Hematopoietic multipotent progenitor cell treated with erythropoietin and hydrocortisone succinate and interleukin-3 and kit ligand, for 8 days (in vitro differentiated cells): ENCODE results near the gene PI4KA.
A peak's percentile ranks its signal among the peaks of the same experiment; 100 is the strongest.
"Not testable (repeated sequence)": the region's sequence is repeated elsewhere in the genome, so short reads cannot be mapped to it uniquely, and the experiment has no call there.

Source experiments
- DNase-seq: peaks from one replicate; pipeline ENCODE4 v3.0.0-alpha.2; 2015

Gene PI4KA

DNA sequence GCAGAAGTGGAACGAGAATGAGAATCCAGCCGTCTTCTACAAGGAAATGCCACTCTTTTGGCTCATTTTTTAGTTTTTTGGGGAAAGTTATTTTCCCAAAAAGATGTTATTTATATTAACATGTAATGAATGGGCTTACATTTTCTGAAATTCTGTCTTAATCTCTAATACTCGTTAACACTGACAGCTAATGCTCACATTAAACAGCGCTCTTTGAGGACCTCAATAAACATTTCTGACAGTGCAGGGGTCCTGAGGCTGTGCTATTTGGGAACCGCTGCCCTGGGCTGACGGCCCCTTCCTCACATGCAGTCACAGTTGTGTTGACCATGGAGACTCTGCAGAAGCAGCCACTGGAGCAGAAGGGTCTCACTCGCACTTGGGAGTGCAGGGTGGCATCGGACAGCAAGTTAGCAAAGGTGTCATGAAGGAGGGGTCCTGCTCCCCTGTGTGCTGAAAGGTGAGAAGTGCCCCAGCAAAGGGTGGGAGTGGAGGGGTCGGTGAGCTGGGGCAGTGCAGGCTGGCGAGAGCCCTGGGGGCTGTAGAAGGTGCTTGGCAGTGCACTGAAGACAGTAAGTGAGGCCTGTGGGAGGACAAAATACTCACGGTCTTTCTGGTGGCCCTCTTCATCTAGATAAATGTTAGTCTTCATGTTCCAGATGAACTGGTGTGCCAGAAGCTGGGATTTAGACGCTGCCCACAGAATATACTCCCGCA is 137.8 kb downstream of the PI4KA start:
- DNase-seq = no peak

DNA sequence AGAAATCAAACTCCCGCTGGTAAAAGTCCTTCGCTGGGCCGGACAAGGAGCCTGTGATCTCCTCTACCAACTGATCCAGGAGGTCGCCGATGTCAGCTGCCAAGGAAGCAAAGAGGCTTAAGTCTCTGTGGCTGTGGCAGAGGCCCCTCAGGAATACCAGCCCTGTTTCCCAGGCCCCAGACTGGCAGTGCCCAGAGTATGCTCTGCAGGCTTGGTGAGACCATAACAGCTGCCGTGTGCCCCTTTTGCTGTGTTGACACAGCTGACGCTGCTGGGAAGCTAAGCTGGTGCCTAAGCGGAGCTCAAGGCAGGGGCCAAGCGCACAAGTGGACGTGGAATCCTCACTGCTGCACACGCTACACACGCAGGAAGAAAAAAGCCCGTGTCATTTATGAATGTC is 139.9 kb downstream of the PI4KA start:
- DNase-seq = not testable (repeated sequence)

DNA sequence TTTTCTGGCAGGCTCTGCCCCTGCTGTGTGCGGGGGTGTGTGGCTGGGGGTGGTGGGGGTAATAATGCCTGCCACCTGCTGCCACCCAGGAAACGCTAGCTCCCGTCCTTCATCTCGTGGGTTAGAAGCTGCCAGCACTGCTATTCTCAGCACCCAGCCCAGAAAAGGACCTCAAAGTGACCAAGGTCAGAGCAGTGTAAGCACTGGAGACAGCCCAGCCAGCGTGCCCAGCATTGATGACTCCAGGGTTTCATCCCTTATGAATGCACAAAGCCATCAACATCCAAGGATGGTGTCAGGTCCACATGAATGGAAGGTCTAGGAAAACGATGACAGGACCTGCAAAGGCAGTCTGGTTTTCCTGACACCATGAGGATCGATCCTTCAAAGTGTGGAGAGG is 140.6 kb downstream of the PI4KA start:
- DNase-seq = not testable (repeated sequence)

DNA sequence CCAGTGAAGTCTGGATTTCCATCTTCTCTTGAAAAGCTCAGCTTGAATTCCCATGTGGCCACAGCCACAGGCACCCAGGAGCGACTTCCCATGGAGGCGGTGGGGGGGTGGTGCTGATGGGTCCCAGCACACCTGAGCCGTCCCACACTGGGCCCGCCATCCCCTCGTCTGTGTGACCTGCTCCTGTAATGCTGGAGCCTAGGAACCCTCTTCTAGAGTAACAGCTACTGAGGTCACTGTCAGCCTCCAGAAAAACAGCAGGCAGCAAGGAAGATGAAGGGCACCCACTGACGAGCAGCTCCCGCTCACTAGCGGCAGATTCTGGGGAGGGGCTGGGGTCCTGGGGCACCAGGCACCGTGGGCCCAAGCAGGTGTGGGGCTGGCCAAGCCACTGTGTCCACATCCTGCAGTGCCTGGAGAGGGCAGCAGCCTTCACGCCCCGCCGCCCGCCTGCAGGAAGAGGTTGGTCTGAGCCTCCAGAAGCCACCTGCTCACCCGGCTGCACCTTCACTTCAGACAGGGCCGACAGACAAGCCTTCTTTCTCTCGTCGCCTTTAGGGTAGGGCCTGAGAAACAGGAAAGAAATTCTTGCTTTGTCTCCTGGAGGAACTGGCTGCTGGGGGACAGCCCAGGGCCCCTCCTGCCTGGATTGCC is 141.3 kb downstream of the PI4KA start:
- not testable (repeated sequence) for DNase-seq

DNA sequence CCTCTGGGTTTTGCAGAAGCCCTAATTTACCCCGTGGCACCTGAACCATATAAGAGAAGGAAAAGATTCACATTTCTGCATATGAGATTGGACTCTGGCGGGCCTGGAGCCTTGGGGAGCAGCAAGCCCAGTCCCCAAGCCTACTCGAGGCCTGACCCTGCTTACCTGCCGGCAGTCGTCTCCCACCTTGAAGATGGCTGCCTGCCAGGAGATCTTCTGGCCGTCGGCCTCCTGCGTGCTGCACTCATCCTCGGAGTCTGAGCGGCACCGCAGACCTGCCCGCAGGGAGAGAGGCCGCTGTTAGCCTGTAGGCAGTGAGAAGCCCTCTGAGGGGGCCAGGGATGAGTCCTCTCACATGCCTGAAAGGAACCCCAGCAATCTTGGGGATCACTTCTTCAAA is 145.5 kb downstream of the PI4KA start:
- DNase-seq = not testable (repeated sequence)

DNA sequence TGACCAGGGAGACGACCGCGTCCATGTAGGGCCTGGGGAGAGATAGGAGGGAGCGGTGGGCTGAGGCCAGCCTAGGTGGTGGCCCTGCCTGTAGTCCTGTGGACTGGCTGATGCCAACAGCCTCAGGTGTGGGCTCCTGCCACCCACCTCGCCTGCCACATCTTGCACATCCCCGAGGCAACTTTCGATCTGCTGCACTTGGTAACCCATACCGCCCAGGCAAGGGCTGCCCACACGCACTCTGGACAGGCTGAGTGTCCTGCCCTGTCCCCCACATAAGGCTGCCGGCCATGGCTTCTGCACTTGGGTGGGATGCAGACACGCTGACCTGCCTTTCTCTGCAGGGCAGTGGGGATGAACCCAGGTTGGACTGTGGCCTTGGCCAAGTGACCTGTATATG is 148.6 kb downstream of the PI4KA start:
- not testable (repeated sequence) for DNase-seq

DNA sequence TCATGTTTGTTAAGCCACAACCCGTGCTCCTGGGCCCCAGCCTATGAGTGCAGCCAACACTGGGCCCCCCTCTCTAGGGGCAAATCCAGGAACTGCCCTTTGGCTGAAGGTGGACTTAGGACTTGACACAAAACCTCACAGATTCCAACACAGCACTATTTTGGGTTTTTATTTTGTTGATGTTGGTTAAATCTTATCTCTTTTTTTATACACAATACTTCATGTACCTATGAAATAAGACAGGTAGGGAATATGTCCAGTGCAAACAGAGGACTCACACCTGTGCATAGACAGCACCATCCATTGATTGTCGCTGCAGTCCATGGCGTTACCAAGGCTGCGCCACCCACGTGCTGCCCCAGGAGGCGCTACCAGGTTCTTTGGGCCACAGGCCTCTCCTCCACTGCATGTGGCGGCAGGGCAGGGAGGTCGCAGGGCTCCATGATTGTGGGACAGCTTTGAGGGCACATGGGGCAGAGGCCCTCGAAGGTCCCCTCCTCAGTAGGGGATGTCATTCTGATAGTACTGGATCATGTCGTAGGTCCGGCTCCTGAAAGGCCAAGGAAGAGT is 151.0 kb downstream of the PI4KA start:
- DNase-seq = not testable (repeated sequence)

DNA sequence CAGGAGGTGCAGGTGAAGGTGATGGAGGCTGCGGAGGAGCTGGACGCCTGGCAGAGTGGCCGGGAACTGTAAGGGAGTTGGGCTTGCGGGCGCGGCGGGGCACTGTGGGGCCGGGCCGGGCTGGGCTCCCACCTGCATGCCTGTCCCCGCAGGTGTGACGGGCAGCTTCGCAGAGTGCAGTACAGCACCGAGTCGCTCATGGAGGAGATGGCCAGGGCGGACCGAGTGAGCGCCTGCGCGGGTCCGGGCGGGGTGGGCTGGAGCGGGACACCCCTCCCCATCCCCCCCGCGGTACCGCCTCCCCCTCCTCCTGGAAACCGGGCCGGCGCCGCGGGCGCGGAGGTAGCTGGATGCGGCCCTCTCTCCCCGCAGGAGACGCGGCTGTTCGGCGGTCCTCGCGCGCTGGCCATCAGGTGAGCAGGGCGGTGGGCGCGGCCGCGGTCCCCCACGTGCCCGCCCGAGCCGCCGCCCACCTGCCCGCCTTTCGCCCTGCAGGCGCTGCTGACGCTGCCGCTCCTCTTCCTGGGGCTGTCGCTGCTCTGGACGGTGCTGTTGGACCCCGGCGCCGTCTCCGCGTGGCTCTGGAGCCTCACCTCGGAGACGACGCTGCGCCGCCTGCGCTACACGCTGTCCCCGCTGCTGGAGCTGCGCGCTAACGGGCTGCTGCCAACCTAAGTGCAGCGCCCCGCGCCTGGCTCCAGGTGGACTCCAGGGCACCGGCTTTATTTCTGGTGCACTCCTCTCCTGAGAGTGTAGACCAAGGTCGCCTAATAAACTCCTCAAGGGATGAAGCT is 154.6 kb downstream of the PI4KA start:
- DNase-seq = not testable (repeated sequence)

DNA sequence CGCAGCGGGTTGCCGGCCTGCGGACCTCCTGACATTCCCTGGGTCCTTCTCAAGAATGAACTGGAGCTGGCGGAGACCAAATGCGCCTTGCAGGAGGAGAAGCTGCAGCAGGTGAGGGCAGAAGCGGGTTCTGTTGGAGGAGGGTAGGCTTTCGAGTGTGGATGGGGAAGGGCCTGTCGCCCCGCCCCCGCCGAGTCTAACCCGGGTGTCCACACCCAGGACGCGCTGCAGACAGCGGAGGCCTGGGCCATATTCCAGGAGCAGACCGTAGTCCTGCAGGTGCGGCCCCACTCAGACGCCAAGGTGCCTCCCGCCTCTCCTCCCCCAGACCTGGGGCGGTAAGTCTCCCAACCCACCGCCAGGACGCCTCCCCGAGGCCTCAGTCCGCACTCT is 155.2 kb downstream of the PI4KA start:
- not testable (repeated sequence) for DNase-seq

DNA sequence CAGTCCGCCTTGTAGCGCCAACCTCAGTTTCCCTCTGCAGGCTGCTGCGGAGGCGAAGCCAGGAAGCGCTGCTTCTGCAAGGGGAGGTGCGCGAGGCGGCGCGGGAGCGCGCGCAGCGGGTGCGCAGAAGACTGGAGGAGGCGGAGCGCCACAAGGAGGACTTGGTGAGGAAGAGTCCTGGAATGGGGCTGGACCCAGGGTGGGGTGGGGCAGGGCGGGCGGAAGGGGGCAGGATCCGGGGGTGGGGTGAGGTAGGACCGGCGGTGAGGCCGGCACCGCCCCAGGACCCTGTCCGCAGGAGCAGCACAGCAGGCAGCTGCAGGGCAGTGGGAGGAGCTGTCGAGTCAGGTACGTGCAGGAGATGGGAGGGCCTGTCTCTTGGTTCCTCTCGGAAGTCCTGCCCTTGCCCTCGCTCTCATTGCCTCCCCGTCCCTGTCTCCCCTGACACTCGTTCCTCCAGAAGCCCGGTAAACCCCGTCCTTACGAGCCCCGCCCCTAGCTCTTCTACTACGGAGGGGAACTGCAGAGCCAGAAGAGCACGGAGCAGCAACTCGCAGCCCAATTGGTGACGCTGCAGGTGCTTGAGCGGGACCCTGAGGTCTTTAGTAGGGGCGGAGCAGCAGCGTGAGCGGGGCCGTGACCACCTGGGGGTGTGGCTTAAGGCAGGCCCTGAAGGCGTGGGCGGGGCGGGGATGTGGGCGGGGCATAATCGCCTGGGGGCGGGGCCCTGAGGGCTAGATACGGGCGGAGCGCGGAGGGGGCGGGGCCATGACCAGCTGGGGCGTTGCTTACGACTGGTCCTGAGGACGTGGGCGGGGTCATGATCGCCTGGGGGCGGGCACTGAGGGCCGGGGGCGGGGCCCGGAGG is 155.8 kb downstream of the PI4KA start:
- DNase-seq = peak; percentile 85

DNA sequence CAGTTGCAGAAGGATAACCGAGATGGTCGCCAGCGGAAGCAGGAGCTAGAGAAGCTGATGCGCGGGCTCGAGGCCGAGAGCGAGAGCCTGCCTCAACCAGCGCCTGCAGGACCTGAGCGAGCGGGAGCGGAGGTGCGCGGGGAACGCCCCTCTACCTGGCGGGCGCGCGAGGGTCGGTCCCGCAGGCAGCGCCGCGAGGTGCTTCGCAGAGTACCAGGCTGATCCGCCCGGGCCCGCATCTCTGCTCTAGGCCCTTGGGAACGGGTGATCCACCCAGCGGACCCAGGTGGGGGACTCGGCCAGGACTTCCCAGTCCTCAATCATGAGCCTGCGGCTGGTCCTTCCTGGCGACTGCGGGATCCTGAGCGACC is 156.5 kb downstream of the PI4KA start:
- not testable (repeated sequence) for DNase-seq

DNA sequence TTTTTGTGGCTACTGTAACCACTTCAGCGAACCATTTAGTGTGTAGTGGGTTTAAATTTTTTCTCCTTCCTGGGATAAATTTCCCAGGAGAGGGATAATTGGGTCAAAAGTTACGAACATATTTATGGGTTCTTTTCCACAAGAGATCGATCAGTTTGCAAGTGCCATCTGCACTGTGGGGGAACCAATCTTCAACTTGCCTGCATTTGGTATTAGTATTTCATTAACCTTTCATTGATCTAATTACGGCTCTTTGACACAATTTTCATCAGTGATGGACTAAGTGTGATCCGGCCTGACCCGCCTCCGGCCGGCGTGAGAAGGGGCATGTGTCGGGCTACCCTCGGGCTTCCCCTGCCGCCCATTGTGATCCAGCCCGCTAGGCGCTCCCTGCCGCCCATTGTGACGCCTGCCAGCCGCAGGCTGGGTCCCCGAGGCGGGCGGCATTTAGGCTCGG is 156.9 kb downstream of the PI4KA start:
- not testable (repeated sequence) for DNase-seq

DNA sequence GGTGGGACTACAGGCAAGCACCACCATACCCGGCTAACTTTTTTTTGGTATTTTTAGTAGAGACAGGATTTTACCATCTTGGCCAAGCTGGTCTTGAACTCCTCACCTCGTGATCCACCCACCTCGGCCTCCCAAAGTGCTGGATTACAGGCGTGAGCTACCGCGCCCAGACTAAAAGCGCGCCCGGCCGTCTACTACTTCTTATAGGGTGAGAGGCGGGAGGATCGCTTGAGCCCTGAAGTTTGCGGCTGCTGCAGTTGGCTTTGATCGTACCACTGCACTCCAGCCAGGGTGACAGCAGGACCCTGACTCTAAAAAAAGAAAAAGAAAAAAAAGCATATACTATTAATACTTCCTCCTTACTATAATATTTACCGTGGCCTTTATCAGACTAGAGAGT is 158.3 kb downstream of the PI4KA start:
- DNase-seq = not testable (repeated sequence)

DNA sequence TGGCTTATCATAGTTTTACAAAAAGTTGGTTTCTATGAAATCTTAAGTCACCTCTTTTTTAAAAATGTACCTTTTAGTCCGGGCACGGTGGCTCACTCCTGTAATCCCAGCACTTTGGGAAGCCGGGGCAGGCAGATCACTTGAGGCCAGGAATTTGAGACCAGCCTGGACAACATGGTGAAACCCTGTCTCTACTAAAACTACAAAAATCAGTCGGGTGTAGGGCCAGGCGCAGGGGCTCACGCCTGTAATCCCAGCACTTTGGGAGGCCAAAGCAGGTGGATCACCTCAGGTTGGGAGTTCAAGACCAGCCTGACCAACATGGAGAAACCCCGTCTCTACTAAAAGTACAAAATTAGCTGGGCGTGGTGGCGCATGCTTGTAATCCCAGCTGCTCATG is 158.8 kb downstream of the PI4KA start:
- not testable (repeated sequence) for DNase-seq

DNA sequence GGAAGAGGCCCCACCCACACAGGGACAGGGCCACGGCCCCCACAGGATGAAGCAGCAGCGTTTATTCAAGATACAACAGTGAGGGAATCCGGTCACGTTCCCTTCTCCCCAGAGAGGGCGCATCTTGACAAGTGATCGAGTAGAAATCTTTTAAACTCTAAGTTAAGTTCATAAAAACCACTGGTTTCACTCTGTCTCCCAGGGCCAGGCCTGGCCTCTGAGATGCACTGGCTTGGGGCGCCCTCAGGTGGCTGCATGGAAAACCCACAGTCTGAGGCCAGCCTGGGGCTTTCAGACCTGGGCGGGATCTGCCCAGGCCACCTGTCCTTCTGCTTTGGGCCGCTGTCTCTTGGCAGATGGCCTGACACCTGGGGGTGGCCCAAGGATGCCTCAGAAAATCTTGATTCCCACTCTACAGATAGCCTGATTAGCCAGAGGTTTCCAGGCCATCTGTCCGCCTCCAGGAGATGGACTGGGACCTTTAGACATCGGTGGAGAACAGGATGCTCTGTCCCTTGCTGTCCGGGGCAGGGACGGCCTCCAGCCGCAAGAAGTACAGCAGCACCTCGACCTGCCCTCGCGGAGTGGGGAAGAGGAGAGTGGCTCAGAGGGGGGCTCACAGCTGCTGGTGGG is 161.0 kb downstream of the PI4KA start:
- peak; percentile 76 for DNase-seq

DNA sequence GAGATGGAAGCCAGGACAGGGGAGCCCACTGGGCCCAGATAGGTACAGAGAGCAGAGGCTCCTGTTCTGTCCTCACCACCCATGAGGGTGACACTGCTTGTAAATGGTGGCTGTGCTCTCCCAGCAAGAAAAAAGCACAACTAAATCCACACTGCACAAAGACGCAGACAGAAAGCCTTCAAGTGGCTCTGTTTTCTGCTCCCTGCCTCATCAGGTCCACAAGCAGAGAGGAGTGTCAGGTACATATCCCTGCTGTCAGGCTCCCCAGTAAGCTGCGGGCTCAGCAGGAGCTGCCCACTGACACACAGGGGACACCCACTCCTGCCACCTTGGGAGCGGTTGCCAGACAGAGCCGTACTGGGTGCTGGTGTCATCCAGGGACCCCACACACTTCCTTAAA is 162.6 kb downstream of the PI4KA start:
- not testable (repeated sequence) for DNase-seq

DNA sequence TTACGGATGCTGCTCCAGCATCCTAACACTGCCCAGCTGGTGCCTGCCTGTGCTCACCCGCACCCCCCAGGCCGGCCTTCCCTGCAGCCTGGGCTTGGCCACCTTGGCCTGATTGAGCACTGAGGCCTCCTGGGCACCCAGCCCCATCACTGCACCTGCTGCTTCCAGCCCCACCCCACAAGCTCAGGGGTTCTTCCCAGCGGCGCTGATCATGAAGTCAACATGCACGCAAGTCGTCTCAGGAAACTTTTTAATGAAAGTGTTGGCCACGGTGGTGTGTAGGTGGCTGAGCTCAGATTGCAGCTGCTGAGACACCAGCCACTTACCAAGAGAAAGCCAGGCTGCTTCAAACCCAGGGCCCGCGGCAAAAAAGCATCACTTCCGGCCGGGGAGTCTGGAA is 163.4 kb downstream of the PI4KA start:
- not testable (repeated sequence) for DNase-seq

DNA sequence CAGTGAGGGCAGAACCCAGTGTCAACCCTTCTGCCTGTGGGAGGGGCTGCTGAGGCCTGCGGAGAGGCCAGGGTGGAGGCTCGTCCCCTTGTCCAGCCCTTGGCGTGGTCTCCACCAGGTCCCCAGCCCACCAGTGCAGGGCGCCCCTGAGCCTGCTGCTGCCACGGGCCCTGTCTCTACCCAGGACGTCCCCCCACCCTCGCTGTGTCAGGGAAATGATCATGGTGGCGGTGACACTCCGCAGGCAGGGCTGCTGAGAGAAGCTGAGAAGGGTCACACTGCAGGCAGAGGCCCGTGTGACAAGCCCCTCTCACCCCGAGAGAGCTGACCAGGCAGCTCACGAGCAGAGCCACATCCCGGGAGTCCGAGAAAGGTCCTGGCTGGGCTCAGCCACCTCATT is 164.4 kb downstream of the PI4KA start:
- not testable (repeated sequence) for DNase-seq

DNA sequence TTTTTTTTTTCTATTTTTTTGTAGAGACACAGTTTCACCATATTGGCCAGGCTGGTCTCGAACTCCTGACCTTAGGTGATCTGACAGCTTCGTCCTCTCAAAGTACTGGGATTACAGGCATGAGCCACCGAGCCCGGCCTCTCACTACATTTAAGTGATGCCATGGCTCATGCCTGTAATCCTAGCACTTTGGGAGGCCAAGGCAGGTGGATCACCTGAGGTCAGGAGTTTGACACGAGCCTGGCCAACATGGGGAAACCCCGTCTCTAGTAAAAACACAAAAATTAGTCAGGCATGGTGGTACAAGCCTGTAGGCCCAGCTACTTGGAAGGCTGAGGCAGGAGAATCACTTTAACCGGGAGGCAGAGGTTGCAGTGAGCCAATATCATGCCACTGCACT is 165.7 kb downstream of the PI4KA start:
- DNase-seq = not testable (repeated sequence)

DNA sequence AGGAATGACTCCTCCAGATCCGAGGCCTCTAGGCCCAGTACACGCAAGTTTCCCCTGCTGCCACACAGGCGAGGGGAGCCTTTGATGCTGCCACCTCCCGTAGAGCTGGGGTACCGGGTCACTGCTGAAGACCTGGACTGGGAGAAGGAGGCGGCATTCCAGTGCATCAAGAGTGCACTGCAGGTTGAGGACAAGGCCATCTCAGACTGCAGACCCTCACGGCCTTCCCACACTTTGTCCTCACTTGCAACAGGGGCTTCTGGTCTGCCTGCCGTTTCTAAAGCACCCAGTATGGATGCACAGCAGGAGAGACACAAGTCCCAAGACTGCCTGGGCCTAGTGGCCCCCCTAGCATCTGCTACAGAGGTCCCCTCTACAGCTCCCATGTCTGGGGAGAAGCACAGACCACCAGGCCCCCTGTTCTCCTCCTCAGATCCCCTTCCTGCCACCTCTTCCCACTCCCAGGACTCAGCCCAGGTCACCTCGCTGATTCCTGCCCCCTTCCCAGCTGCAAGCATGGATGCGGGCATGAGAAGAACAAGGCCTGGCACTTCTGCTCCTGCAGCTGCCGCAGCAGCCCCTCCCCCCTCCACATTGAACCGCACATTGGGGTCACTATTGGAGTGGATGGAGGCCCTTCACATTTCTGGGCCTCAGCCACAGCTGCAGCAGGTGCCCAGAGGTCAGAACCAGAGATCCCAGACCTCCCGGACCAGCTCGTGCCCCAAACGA is 167.9 kb downstream of the PI4KA start:
- DNase-seq = not testable (repeated sequence)
